ENCODE results near the gene HCAR1.

DNA sequence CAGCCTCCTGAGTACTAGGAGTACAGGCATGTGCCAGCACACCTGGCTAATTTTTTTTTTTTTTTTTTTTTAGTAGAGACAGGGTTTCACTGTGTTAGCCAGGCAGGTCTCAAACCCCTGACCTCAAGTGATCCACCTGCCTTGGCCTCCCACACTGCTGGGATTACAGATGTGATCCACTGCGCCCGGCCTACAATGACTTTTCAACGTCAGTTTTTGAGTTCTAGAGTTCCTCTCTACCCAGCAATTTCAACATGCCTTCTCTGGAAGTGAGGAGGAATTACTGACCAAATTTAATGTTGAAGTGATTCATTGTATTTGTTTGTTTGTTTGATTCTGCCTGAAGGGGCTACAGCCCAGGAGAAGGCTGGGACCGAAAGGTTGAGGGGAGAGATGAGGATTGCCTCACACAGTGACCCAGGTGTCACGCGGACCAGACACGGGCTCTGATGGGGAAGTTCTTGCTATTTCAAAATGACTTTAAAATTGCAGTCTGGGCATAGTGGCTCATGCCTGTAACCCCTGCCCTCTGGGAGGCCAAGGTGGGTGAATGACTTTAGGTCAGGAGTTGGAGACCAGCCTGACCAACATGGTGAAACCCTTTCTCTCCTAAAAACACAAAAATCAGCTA is 13.4 kb upstream of the HCAR1 start:
- TF ChIP-seq, protein P1, sequence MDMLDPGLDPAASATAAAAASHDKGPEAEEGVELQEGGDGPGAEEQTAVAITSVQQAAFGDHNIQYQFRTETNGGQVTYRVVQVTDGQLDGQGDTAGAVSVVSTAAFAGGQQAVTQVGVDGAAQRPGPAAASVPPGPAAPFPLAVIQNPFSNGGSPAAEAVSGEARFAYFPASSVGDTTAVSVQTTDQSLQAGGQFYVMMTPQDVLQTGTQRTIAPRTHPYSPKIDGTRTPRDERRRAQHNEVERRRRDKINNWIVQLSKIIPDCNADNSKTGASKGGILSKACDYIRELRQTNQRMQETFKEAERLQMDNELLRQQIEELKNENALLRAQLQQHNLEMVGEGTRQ (IDR thresholded peaks at IDR 0.05; ENCODE audit: borderline replicate concordance, low read depth, low read length): no peak
- TF ChIP-seq FOXJ3 (CRISPR knock-in tag; IDR thresholded peaks at IDR 0.05): no peak
- TF ChIP-seq POLR2AphosphoS5 (IDR thresholded peaks at IDR 0.05; ENCODE audit: low read depth, low read length): no peak
- TF ChIP-seq, protein P2, sequence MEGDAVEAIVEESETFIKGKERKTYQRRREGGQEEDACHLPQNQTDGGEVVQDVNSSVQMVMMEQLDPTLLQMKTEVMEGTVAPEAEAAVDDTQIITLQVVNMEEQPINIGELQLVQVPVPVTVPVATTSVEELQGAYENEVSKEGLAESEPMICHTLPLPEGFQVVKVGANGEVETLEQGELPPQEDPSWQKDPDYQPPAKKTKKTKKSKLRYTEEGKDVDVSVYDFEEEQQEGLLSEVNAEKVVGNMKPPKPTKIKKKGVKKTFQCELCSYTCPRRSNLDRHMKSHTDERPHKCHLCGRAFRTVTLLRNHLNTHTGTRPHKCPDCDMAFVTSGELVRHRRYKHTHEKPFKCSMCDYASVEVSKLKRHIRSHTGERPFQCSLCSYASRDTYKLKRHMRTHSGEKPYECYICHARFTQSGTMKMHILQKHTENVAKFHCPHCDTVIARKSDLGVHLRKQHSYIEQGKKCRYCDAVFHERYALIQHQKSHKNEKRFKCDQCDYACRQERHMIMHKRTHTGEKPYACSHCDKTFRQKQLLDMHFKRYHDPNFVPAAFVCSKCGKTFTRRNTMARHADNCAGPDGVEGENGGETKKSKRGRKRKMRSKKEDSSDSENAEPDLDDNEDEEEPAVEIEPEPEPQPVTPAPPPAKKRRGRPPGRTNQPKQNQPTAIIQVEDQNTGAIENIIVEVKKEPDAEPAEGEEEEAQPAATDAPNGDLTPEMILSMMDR (IDR thresholded peaks at IDR 0.05): no peak
- TF ChIP-seq TAF1 (IDR thresholded peaks at IDR 0.05; ENCODE audit: borderline replicate concordance, low read depth, low read length): no peak
- no peak for TF ChIP-seq EZH2phosphoT487 (IDR thresholded peaks at IDR 0.05; ENCODE audit: borderline replicate concordance, low read depth)
- TF ChIP-seq, protein P3, sequence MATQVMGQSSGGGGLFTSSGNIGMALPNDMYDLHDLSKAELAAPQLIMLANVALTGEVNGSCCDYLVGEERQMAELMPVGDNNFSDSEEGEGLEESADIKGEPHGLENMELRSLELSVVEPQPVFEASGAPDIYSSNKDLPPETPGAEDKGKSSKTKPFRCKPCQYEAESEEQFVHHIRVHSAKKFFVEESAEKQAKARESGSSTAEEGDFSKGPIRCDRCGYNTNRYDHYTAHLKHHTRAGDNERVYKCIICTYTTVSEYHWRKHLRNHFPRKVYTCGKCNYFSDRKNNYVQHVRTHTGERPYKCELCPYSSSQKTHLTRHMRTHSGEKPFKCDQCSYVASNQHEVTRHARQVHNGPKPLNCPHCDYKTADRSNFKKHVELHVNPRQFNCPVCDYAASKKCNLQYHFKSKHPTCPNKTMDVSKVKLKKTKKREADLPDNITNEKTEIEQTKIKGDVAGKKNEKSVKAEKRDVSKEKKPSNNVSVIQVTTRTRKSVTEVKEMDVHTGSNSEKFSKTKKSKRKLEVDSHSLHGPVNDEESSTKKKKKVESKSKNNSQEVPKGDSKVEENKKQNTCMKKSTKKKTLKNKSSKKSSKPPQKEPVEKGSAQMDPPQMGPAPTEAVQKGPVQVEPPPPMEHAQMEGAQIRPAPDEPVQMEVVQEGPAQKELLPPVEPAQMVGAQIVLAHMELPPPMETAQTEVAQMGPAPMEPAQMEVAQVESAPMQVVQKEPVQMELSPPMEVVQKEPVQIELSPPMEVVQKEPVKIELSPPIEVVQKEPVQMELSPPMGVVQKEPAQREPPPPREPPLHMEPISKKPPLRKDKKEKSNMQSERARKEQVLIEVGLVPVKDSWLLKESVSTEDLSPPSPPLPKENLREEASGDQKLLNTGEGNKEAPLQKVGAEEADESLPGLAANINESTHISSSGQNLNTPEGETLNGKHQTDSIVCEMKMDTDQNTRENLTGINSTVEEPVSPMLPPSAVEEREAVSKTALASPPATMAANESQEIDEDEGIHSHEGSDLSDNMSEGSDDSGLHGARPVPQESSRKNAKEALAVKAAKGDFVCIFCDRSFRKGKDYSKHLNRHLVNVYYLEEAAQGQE (IDR thresholded peaks at IDR 0.05; ENCODE audit: low read depth, low read length): no peak
- TF ChIP-seq FOSL2 (IDR thresholded peaks at IDR 0.05; ENCODE audit: borderline replicate concordance, low read depth): no peak
- TF ChIP-seq JUND (IDR thresholded peaks at IDR 0.05): no peak
- no peak for TF ChIP-seq SIN3A (IDR thresholded peaks at IDR 0.05; ENCODE audit: borderline replicate concordance, low read depth, low read length)
- no peak for TF ChIP-seq TCF12 (IDR thresholded peaks at IDR 0.05)
- no peak for TF ChIP-seq YY1 (IDR thresholded peaks at IDR 0.05; ENCODE audit: low read depth)
- no peak for TF ChIP-seq MXI1 (IDR thresholded peaks at IDR 0.05; ENCODE audit: low read depth, low read length)
